Caki2 (cell line): ENCODE measurements around the gene FER. TPM values are rescaled to one million over a fixed set of nuclear protein-coding genes. Genes with fewer than 3 reads are reported as not detected.
"Not testable (repeated sequence)": the region's sequence is repeated elsewhere in the genome, so short reads cannot be mapped to it uniquely, and the experiment has no call there.

ENCODE experiments used
- DNase-seq: peaks from one replicate; pipeline ENCODE4 v3.0.0-alpha.2; 2015; ENCODE audit warnings: low read depth
- in situ Hi-C: cut with HindIII; loops from 2 replicates; pipeline ENCODE4 v1.10.0; 2016; ENCODE audit warnings: low sequenced_read_pairs, low pct_unique_long_range_greater_than_20kb, mixed read lengths
- total RNA-seq: library from RNA; depleted of rRNA; stranded (reverse); fragments of >200 nt; shearing (Covaris generic); gene quantifications from 2 replicates; pipeline ENCODE4 v1.2.3, GENCODE V29; 2014; ENCODE audit warnings: low replicate concordance; rRNA removed

The FER gene
- total RNA-seq, result 1.5 and 5.1 TPM in 2 replicates

DNA sequence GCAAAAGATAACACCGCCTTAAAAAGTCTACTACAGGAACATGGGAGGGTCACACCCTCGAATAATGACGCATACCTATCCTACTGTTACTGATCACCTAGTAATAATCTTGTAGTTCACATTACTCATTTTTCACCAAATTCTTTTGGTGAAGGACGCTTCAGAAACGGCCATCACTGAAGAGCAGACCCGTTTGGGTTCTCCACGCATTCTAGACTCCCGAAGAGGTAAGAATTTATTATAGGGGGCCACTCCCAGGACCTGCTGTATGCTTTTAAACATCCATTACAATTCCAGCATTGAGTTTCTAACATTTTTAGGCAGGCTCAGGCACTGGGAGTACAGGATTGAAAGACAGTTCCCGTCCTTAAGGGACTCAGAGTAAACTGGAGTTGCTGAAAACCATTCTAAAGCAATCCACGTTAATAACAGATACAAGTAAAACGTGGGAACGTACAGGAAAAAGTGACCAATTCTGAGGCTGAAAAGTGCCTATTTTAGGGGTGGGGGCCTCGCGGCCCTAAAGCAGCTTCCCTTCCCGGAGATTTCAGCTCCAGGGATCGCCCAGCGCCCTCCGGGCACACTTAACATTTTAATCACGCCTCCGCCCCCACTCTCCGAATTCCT, at the start of gene FER:
Gene FER (plus strand): TSS at position 124 of the 627 bp plus-strand sequence. CDS start 50,286 bp downstream, outside the sequence.
- peak; percentile 69 for DNase-seq
- in situ Hi-C loops, result no loop called here

DNA sequence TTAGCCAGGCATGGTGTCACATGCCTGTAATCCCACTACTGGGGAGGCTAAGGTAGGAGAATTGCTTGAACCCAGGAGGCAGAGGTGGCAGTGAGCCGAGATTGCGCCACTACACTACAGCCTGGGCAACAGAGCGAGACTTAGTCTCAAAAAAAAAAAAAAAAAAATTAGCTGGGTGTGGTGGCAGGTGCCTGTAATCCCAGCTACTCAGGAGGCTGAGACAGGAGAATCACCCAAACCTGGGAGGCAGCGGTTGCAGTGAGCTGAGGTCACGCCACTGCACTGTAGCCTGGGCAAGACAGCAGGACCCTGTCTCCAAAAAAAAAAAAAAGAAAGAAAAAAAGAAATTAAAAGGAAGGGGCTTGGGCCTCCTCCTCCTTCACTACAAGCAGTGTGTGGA, 47.3 kb upstream of the FER start:
- in situ Hi-C loops, DNase-seq: not testable (repeated sequence)

DNA sequence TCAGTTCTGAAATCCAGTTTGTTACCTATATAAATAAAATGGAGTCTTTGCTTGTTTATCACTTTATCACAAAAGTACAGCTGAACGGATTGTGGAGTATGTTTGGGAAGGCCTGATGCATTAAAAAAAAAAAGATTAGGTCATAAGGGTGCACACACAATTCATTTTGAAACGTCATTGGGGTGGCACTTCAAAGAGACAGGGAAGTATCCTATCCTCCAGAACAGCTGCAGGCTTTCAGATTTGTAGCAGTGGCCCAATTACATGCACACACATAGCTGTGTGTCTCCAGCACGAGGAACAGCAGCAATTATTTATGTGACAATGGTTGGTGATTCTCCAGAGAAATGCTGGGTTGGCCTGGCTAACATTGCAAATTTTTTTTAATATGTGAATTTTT, 46.8 kb upstream of the FER start:
- in situ Hi-C loops, result no loop called here
- no peak for DNase-seq

DNA sequence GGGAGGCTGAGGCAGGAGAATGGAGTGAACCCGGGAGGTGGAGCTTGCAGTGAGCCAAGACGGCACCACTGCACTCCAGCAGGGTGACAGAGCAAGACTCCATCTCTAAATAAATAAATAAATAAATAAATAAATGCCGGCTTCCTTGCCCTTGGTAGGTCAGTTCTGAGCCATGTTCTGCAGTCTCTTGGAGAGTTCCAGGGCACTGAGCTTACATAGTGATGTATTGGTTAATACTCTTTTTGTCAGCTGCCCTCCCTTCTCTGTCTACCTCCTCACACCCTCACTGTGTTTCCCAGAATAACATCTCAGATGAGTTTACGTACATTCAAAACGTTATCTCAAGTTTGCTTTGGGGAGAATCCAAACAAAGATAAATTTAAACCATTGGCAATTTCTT, 45.2 kb upstream of the FER start:
- in situ Hi-C loops, result no loop called here
- DNase-seq, result no peak

DNA sequence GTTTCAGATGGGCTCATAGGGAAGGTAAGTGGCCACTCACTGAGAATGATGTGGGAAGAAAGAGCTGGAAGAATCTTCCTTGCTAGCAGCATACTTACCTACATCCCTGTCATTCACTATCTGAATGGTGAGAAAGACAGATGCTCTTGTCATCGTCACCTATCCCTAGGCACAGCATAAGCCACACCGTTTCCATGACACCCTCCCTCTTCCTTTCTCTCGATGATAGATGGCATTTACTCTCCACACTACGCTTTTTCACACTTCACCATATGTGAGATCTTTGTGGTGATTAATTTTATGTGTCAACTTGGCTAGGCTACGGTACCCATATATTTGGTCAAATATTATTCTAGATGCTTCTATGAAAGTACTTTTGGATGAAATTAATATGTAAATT, 44.4 kb upstream of the FER start:
- in situ Hi-C loops, result no loop called here
- no peak for DNase-seq

DNA sequence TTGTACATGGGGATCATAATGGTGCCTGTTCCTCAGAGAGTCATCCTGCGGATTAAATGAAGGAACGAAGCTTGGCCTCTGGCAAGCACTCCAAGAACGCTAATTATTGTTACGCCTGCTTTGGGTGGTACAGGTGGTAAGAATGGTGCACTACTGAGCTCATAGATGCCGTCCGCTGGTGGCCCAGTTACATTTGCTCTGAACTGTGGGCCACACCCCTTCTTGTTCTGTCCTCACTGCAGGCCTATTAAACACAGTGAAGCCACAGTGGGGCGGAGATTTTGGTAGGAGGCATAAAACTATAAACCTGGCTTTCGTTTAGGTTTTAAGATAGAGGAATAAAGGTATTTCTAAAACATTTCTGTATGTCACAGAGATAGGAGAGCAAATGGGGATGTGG, 40.6 kb upstream of the FER start:
- in situ Hi-C loops, result no loop called here
- DNase-seq, result no peak

DNA sequence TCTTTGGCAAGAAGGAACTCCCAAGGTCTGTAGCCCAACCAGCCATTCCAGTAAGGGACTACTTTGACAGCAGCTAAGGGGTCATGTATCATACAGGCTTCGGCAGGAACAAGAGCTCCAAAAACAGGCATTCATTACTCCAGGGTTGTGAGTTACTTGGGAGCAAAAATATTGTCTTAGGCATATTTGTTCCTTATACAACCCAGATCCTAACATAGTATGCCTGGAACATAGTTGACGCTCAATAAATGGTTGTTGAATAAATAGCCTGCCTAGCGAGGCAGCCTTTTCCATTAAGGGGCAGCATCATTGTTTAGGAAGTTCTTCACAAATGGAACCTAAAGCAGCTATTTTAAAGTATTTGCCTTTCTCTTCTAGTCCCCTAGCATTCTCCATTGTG, 35.8 kb upstream of the FER start:
- in situ Hi-C loops, result no loop called here
- DNase-seq, result no peak

DNA sequence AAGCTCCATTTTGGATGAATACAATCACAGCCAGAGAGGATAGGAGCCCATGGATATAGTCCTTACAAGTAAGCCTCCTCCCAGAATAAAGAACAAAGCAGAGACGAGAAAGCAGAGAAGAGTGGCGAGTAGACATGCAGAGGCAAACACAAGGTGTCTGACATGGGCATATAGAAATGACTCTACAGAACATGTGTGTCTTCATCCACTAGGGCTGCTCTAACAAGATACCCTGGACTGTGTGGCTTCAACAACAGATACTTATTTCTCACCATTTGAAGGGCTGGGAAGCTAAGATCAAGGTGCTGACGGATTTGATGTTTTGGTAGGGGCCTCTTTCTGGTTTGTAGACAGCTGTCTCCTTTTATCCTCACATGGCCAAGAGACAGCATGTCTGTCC, 32.3 kb upstream of the FER start:
- no peak for DNase-seq
- in situ Hi-C loops, result no loop called here

DNA sequence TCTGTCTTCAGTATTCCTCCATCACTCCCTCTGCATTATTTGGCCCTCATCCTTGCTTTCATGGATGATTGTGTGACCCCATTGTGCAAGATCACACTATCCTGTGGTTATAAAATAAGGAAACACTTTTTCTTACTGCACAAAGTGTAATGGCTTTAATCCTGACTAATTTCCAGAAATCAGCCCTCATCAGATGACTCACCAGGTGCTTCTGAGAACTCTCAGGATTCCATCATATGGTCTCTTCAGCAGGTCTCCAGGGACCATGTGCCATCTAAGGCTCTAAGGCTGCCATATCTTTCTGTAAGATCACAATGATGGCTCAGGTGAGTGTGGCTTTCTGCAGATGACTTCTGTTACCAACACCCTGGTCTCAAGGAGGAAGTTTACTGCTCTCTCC, 27.3 kb upstream of the FER start:
- no peak for DNase-seq
- in situ Hi-C loops, result no loop called here

DNA sequence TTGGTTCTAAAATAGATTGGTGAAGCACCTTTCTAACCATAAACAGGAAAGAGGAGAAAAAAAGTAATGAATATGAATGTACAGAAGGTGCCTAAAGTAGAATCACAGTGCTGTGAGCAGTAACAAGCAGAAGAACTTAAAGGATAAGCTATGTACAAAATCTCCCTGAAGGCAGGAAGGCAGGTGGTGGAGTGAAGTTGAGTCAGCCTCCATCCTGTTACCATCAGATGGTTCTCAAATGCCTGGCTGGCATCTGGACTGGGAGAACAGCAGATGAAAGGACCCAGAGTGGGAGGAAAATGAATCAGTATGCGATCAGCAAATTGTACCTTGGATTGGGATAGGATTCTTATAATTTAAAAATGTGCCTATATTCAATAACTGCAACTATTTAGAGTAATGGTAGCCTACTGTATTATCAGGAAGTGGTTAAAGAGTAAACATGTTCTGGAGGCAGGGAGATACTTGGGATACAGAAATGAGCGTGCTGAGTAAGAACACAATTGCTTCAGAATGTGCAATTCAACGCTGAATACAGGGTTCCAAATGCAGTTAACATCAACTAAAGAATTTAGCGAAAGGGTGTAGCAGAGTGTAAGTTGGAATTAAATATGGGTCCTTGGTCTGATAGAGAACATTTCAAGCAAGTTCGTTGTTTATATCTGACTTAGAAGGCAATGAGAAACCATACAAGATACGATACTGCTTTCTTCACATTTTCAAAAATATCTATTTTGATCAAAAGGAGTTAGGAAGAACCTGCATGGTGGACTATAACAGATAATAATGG, 21.1 kb upstream of the FER start:
- no peak for DNase-seq
- in situ Hi-C loops, result no loop called here

DNA sequence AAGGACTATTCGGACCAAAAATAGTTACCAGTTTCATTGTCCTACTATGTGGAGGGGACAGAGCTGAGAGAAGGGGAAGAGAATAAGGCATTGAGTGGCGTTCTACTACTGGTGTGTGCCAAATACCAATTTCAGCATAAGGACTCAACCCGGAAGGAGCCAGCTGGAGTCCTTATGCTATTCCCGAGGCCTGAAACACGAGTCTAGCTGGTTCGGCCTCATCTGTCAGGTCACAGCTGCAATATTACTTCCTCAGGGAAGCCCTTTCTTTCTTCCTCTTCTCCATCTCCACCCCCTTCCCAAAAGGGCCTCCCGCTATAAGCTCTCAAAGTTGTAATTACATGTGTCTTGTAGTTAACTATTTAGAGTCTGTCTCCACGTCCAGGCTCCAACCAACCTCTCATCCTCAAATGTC, 20.5 kb upstream of the FER start:
- DNase-seq, result no peak
- in situ Hi-C loops, result no loop called here

DNA sequence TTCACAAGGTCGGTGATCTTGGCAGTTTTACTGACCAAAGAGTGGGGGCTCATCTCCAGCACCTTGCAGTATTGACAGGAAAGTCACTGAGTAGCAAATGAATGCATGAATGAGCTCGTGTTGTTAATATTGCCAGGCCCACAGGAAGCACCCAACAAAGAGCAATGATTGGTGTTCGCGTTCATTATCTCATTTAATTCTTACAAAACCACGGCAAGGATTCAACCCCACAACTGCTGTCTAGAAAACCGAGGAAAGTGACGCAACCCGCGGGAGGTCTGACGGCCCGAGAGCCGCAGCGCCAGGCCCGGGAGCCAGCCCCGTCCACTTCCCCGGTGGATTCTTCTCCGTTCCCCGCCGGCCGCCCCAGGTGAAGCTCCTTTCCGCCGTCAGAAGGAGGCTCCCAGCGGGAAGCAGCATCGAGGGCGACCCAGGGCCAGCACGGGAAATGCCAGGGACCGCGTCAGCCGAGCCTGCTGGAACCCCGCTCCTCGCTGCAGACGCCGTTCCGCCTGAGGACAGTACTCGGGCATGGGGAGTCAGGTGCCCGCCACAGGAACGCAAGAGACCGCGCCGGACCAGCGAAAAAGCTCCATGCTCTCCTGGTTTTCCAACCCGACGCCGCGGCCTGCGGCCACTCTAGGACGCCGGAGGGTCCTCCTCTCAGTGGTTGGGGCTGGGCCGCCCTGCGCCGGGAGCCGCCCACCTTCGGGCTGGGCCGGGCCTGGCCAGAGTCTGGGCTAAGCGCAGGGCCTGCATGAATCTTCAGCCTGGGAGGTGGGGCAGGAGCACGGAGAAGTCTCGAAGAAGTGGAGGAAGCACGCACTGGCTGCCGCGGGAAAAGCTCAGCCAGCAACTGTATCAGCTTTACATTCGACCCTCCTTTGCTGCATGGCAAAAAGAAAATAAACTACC, 19.8 kb upstream of the FER start:
- peak; percentile 89 for DNase-seq
- in situ Hi-C loops, result no loop called here

DNA sequence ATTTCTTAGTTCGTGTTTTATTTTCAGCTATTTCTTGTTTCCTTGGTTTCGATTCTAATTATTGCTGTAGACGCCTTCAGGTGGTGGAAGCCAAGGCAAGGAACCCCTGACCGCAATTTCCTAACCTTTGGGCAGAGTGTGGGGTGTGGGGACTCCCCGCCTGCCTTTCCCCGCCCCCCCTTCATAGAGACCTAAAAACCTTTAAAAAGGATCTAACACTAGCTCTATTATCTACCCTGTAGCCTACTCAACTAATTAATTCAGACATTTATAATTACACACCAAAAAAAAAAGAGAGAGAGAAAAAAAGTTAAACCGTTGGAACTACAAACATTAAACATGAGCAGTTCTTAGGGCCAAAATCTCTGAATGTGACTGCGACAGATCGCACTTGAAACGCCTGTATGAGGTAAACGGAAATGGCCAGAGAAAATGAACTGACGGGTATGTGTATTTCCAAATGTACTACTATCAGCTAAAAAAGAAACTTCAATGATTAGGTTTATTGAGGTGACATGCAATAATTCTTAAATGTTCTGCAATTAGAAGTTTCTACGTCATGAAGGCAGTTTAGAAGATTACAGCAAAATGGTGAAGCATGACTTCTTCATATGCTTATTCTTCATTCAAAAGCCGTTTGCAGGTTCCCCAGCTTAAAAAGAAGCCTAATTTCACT, 19.0 kb upstream of the FER start:
- in situ Hi-C loops, result no loop called here
- no peak for DNase-seq

DNA sequence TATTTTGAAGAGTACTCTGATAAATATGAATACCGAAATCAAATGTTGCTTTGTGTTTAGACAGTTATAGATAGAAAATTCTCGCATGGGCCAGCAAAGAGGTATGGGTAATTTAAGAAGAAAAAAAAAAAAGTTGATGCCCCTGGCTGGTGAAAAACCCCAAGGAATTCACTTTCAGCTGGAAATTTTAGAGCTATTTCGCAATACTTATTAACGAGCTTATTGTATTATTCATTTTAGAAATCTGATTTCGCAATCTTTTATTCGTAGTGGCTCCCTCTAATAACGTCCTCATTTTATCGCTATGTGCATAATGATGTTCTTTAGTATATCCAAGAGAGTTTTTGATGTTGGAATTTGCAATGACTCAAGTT, 18.5 kb upstream of the FER start:
- in situ Hi-C loops, result no loop called here

DNA sequence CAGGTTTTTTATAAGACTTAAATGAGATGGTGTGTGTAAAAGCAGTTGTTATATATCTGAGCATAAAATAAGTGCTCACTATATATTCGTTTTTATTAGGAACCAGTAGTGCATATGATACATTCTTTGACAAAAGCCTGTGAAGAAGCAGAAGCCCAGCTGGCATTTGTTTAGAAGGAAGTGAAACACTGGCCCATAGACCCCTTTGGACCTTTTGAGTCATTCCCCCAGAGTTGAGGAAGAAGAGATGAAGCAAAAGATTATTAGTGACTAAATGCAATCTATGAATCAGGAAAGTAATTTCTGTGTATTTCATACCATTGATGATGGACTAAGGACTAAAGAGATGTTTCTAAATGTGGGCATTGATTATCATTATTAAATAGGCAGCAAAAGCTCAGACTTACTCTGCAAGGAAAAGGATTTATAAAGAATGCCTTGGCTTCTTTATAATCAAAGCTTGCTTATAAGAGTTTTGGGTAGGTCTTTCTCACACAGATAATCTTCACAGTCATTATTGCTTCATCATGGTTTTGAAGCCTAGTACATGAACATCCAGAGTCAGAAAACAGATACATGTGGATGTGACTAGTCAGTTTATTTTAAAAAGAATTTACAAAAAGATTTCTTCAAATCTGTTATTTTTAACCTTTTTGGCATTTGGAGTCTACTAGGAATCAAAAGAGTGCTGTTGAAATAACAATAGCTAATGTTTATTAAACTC, 16.9 kb upstream of the FER start:
- in situ Hi-C loops, result no loop called here
- DNase-seq, result no peak

More for the DNA sequence above, 18.5 kb upstream of the FER start:
- DNase-seq, result no peak

DNA sequence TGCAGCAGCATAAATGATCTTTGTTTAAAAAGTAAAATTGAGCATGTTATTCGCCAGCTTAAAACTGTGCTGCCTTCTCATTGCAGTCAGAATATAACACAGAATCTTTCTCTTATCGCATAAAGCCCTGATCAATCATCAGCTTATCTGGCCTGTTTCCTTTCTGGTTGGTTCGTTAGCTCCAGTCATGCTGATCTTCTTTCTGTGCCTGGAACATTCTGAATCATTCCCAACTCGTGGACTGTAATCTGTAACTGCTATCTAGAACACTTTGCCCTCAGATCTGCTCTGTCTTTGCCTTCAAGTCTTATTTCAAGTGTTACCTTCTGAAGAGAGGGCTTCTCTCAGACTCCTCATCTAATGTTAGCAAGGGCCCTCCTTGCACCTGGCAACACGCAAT, 11.9 kb upstream of the FER start:
- no peak for DNase-seq
- in situ Hi-C loops, result no loop called here

DNA sequence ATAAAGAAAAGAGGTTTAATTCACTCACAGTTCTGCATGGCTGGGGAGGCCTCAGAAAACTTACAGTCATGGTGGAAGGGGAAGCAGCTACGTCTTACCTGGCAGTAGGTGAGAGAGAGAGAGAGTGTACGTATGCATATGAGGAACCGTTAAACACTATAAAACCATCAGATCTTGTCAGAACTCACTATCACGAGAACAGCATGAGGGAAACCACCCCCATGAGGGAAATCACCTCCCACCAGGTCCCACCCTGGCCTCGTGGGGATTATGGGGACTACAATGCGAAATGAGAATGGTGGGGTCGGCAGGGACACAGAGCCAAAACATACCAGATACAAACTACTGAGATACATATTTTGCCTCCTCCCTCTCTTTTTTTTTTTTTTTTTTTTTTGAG, 10.8 kb upstream of the FER start:
- in situ Hi-C loops, result no loop called here
- DNase-seq, result no peak

DNA sequence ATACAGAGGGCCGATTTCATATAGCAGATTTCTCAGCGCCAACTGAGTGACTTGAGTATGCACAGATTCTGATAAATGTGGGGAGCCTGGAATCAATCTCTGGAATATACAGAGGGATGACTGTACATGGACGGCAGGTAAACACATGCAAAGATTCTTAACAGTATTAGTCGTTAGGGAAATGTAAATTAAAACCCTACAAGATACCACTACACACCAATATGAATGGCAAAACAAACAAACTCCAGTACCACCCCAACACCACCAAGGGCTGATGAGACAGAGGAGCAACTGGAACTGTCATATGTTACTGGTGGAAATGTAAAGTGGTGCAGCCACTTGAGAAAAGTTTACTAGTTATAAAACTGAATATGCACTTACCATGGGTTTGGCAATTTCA, 8.3 kb upstream of the FER start:
- DNase-seq, result no peak
- in situ Hi-C loops, result no loop called here
